ENCODE results near the gene KCNIP4.

DNA sequence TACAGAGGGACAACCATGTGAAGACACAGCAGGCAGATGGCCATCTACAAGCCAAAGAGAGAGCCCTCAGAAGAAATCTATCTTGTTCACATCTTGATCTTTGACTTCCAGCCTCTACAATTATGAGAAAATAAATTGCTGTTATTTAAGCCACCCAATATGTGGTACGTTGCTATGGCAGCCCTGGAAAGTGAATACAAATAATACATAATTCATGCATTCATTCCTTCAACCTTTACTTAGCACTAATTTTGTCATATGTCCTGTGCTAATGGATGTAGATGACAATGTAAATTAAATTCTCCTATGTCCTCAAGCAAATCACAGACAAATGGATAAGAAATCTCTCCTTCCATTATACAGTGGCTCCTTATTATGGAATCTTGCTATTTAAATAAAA, 886.7 kb downstream of the KCNIP4 start:
- TF ChIP-seq, protein P1, sequence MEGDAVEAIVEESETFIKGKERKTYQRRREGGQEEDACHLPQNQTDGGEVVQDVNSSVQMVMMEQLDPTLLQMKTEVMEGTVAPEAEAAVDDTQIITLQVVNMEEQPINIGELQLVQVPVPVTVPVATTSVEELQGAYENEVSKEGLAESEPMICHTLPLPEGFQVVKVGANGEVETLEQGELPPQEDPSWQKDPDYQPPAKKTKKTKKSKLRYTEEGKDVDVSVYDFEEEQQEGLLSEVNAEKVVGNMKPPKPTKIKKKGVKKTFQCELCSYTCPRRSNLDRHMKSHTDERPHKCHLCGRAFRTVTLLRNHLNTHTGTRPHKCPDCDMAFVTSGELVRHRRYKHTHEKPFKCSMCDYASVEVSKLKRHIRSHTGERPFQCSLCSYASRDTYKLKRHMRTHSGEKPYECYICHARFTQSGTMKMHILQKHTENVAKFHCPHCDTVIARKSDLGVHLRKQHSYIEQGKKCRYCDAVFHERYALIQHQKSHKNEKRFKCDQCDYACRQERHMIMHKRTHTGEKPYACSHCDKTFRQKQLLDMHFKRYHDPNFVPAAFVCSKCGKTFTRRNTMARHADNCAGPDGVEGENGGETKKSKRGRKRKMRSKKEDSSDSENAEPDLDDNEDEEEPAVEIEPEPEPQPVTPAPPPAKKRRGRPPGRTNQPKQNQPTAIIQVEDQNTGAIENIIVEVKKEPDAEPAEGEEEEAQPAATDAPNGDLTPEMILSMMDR (IDR thresholded peaks at IDR 0.05; ENCODE audit: insufficient read depth, low read depth, low read length) = no peak
- TF ChIP-seq EZH2 (IDR thresholded peaks at IDR 0.05; ENCODE audit: insufficient read depth, low read length) = no peak
